HEK293 (cell line): ENCODE measurements around the gene CCHCR1.

ENCODE experiments used
- CTCF ChIA-PET: fragments of 350-600 bp; formaldehyde crosslinking; extraction: SDS; loops from one replicate; lab custom pipeline; 2021; ENCODE audit warnings: antibody characterized with exemption; lab: Yijun Ruan, JAX
- POLR2A ChIA-PET: fragments of 300-600 bp; formaldehyde crosslinking; extraction: SDS; loops from one replicate; lab custom pipeline; 2020; ENCODE audit warnings: antibody characterized with exemption, inconsistent platforms; lab: Yijun Ruan, JAX
- H3K27ac ChIP-seq: fragments of 200-500 bp; sonication (Bioruptor generic); 2 replicates; pipeline ENCODE4 v1.5.1; 2014; ENCODE audit warnings: low read depth, low read length, control low read depth, inconsistent platforms; ENCODE audit errors: extremely low read depth
- H3K36me3 ChIP-seq, 2 experiments: fragments of 200-500 bp in 1 of 2; sonication (Bioruptor generic) in 1 of 2; 1 replicate in 1 of 2; 2 replicates in 1 of 2; pipeline ENCODE4 v1.5.1; 2014 to 2017; ENCODE audit warnings: inconsistent platforms in 2 of 2, low read length in 2 of 2; ENCODE audit not compliant: control insufficient read depth in 2 of 2, insufficient read depth in 1 of 2
- H3K4me1 ChIP-seq: fragments of 200-500 bp; sonication (Bioruptor generic); 2 replicates; pipeline ENCODE4 v1.5.1; 2014; ENCODE audit warnings: mild to moderate bottlenecking, low read length, inconsistent platforms; ENCODE audit not compliant: control insufficient read depth, insufficient read depth
- H3K4me3 ChIP-seq: 2 replicates; pipeline ENCODE4 v1.5.1; 2011; ENCODE audit warnings: low read depth, mild to moderate bottlenecking, control low read depth, low read length, moderate library complexity
- H3K9me3 ChIP-seq: fragments of 200-500 bp; sonication (Bioruptor generic); 2 replicates; pipeline ENCODE4 v1.5.1; 2014; ENCODE audit warnings: low read depth, low read length, inconsistent platforms; ENCODE audit not compliant: control insufficient read depth, insufficient read depth
- GLIS1 ChIP-seq: fragments of 450-650 bp; formaldehyde crosslinking; IDR thresholded peaks from 2 replicates; pipeline ENCODE4 v1.5.1; 2016; ENCODE audit warnings: missing biosample characterization, missing genetic modification characterization
- HOXA7 ChIP-seq: sonication (generic); formaldehyde crosslinking; IDR thresholded peaks from 2 replicates; pipeline ENCODE4 v1.8.1; 2022; ENCODE audit warnings: missing genetic modification reagents, borderline replicate concordance
- OSR2 ChIP-seq: fragments of 450-650 bp; formaldehyde crosslinking; IDR thresholded peaks from 2 replicates; pipeline ENCODE4 v1.5.1; 2016; ENCODE audit warnings: missing biosample characterization, missing genetic modification characterization
- PBX3 ChIP-seq: sonication (generic); formaldehyde crosslinking; IDR thresholded peaks from 2 replicates; pipeline ENCODE4 v1.8.1; 2022; ENCODE audit warnings: mild to moderate bottlenecking, moderate library complexity, missing genetic modification reagents
- PRDM1 ChIP-seq: fragments of 450-650 bp; formaldehyde crosslinking; IDR thresholded peaks from 2 replicates; pipeline ENCODE4; 2016; ENCODE audit warnings: missing biosample characterization, missing genetic modification characterization
- SCRT1 ChIP-seq: fragments of 450-650 bp; formaldehyde crosslinking; IDR thresholded peaks from 2 replicates; pipeline ENCODE4 v1.5.1; 2016; ENCODE audit warnings: missing biosample characterization, missing genetic modification characterization, borderline replicate concordance
- SCRT2 ChIP-seq: fragments of 450-650 bp; formaldehyde crosslinking; IDR thresholded peaks from 2 replicates; pipeline ENCODE4 v1.5.1; 2016; ENCODE audit warnings: missing biosample characterization, missing genetic modification characterization
- SP2 ChIP-seq: fragments of 450-650 bp; formaldehyde crosslinking; IDR thresholded peaks from 2 replicates; pipeline ENCODE4 v1.5.1; 2016; ENCODE audit warnings: missing biosample characterization, missing genetic modification characterization
- SP3 ChIP-seq: fragments of 450-650 bp; formaldehyde crosslinking; IDR thresholded peaks from 2 replicates; pipeline ENCODE4 v1.5.1; 2016; ENCODE audit warnings: missing biosample characterization, missing genetic modification characterization
- TCF7L2 ChIP-seq: IDR thresholded peaks from 2 replicates; pipeline ENCODE4 v1.6.1; 2011; ENCODE audit warnings: low read depth, mild to moderate bottlenecking, inconsistent platforms, low read length, moderate library complexity, borderline replicate concordance
- WT1 ChIP-seq: fragments of 450-650 bp; formaldehyde crosslinking; IDR thresholded peaks from 2 replicates; pipeline ENCODE4 v1.5.1; 2016; ENCODE audit warnings: missing biosample characterization, missing genetic modification characterization
- ZBTB49 ChIP-seq: fragments of 450-650 bp; formaldehyde crosslinking; IDR thresholded peaks from 2 replicates; pipeline ENCODE4 v1.5.1; 2016; ENCODE audit warnings: missing biosample characterization, missing genetic modification characterization, low read depth
- ZNF2 ChIP-seq: fragments of 450-650 bp; formaldehyde crosslinking; IDR thresholded peaks from 2 replicates; pipeline ENCODE4 v1.5.1; 2016; ENCODE audit warnings: missing biosample characterization, missing genetic modification characterization
- ZNF248 ChIP-seq: fragments of 450-650 bp; formaldehyde crosslinking; IDR thresholded peaks from 2 replicates; pipeline ENCODE4 v1.5.1; 2017; ENCODE audit warnings: missing biosample characterization, missing genetic modification characterization
- ZNF596 ChIP-seq: fragments of 450-650 bp; IDR thresholded peaks from 2 replicates; pipeline ENCODE4 v1.5.0; 2018; ENCODE audit warnings: missing biosample characterization, mild to moderate bottlenecking, missing genetic modification characterization, moderate library complexity
- ZNF664 ChIP-seq: fragments of 450-650 bp; formaldehyde crosslinking; IDR thresholded peaks from 2 replicates; pipeline ENCODE4 v1.5.1; 2016; ENCODE audit warnings: missing biosample characterization, missing genetic modification characterization
- ZNF701 ChIP-seq: fragments of 450-650 bp; formaldehyde crosslinking; IDR thresholded peaks from 2 replicates; pipeline ENCODE4 v1.5.1; 2016; ENCODE audit warnings: missing biosample characterization, missing genetic modification characterization
- TF ChIP-seq, protein P1 (sequence below): fragments of 450-650 bp; formaldehyde crosslinking; conservative IDR thresholded peaks from 2 replicates; pipeline ENCODE4 v1.5.1; 2016; ENCODE audit warnings: low read depth, missing biosample characterization, missing genetic modification characterization

The CCHCR1 gene

DNA sequence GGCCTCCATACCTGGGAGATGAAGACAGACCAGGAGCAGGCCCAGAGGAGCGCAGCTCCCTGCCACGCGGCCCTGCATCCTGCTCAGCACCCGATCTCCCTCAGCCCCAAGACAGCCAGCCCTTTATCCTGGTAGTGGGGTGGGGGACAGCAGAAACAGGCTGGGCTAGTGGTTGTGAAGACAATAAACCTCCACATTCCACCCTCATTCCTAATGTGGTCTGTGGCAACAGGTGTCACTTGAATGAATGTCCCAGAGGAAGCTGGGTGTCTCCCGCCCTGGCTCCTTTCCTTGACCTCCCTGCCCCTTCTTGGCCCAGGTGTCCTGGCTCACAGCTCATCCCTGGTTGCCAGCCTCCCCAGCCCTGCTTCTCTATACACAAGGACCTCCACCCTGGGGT, 45.1 kb downstream of the CCHCR1 start, which contains the start of gene C6orf15:
C6orf15 (minus strand) TSS at position 98 of the 400 bp plus-strand sequence; CDS start at position 78, 20 bp downstream.
- H3K4me1 ChIP-seq: peaks cover 7% of the 10 kb centered on the region
- no peaks in the 10 kb centered on the region for H3K36me3 ChIP-seq
- ChIA-PET POLR2A (no interaction called here), CTCF (interaction anchor here (0.8 to 8.3 kb wide), 4 partner anchors 10 to 144 kb away, joined by 3 to 60 read pairs (median 10); no protein-coding TSS in a partner anchor)
- H3K4me3 ChIP-seq: no peak within 1 kb of the TSS
- TF ChIP-seq SCRT1 (tag by site-specific recombination) (peak; percentile 62; the same call in 1 of the 2 replicates), SP2 (tag by site-specific recombination) (no peak), ZBTB49 (tag by site-specific recombination) (no peak), SCRT2 (tag by site-specific recombination) (peak; percentile 93)
- no peaks in the 10 kb centered on the region for H3K9me3 ChIP-seq
- H3K27ac ChIP-seq: no peak within 1 kb of the TSS

GRCh38 chr6:31111712-31112111, 45.9 kb downstream of the CCHCR1 start:
- Histone ChIP-seq H3K4me3 (no peak overlapping the region), H3K9me3 (no peaks in the 10 kb centered on the region), H3K27ac (no peak overlapping the region), H3K36me3 (no peaks in the 10 kb centered on the region), H3K4me1 (peaks cover 7% of the 10 kb centered on the region)
- CTCF ChIA-PET: interaction anchor here (0.8 to 8.3 kb wide), 4 partner anchors 9 to 143 kb away, joined by 3 to 60 read pairs (median 4); no protein-coding TSS in a partner anchor
- TF ChIP-seq ZNF596 (tag by site-specific recombination) (no peak), GLIS1 (tag by site-specific recombination) (no peak), OSR2 (no peak), ZNF2 (tag by site-specific recombination) (no peak), ZNF248 (no peak), WT1 (no peak), ZNF664 (tag by site-specific recombination) (no peak)
- TF ChIP-seq, protein P1, sequence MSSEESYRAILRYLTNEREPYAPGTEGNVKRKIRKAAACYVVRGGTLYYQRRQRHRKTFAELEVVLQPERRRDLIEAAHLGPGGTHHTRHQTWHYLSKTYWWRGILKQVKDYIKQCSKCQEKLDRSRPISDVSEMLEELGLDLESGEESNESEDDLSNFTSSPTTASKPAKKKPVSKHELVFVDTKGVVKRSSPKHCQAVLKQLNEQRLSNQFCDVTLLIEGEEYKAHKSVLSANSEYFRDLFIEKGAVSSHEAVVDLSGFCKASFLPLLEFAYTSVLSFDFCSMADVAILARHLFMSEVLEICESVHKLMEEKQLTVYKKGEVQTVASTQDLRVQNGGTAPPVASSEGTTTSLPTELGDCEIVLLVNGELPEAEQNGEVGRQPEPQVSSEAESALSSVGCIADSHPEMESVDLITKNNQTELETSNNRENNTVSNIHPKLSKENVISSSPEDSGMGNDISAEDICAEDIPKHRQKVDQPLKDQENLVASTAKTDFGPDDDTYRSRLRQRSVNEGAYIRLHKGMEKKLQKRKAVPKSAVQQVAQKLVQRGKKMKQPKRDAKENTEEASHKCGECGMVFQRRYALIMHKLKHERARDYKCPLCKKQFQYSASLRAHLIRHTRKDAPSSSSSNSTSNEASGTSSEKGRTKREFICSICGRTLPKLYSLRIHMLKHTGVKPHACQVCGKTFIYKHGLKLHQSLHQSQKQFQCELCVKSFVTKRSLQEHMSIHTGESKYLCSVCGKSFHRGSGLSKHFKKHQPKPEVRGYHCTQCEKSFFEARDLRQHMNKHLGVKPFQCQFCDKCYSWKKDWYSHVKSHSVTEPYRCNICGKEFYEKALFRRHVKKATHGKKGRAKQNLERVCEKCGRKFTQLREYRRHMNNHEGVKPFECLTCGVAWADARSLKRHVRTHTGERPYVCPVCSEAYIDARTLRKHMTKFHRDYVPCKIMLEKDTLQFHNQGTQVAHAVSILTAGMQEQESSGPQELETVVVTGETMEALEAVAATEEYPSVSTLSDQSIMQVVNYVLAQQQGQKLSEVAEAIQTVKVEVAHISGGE: no peak
- POLR2A ChIA-PET: no interaction called here

- H3K36me3 ChIP-seq: no peaks in the 10 kb centered on the region
- H3K27ac ChIP-seq: no peak overlapping the region
- H3K4me3 ChIP-seq: no peak overlapping the region
- TF ChIP-seq WT1 (no peak), ZNF664 (tag by site-specific recombination) (no peak), TCF7L2 (no peak), ZNF701 (tag by site-specific recombination) (no peak), HOXA7 (CRISPR knock-in tag) (no peak), SP3 (tag by site-specific recombination) (no peak), PBX3 (no peak), PRDM1 (no peak)
- peaks cover 7% of the 10 kb centered on the region for H3K4me1 ChIP-seq
- CTCF ChIA-PET: interaction anchor here (0.8 to 1.8 kb wide), 8 partner anchors 9 to 256 kb away, joined by 3 to 6 read pairs (median 4); no protein-coding TSS in a partner anchor
- POLR2A ChIA-PET: no interaction called here
- no peaks in the 10 kb centered on the region for H3K9me3 ChIP-seq
Measured at GRCh38 chr6:31110825-31111582, 46.6 kb downstream of the CCHCR1 start.
